HG03439 (cell line): ENCODE results near the gene ZNF433.
"Not testable (repeated sequence)": the region's sequence is repeated elsewhere in the genome, so short reads cannot be mapped to it uniquely, and the experiment has no call there.

ENCODE experiments used
- ATAC-seq: cut with Tn5 transposase; IDR thresholded peaks from one replicate; pipeline ENCODE4 v1.9.1; 2021; ENCODE audit warnings: mild to moderate bottlenecking, moderate library complexity; ENCODE audit not compliant: unreplicated experiment

The ZNF433 gene

GRCh38 chr19:11991921-11992320 lies 43.6 kb downstream of the ZNF433 start:
- ATAC-seq, result not testable (repeated sequence)

GRCh38 chr19:11989112-11989456 lies 46.4 kb downstream of the ZNF433 start:
- no peak for ATAC-seq

- ATAC-seq, result peak; percentile 62
Measured at GRCh38 chr19:11987405-11988281, 47.8 kb downstream of the ZNF433 start.

- ATAC-seq, result no peak
Measured at GRCh38 chr19:11986754-11987153, 48.7 kb downstream of the ZNF433 start.

- no peak for ATAC-seq
Measured at GRCh38 chr19:11984986-11985385, 50.5 kb downstream of the ZNF433 start.

GRCh38 chr19:11982526-11982925 lies 53.0 kb downstream of the ZNF433 start:
- ATAC-seq, result no peak

- no peak for ATAC-seq
Measured at GRCh38 chr19:11979527-11979926, 56.0 kb downstream of the ZNF433 start.

GRCh38 chr19:11978492-11979100 lies 56.9 kb downstream of the ZNF433 start:
- no peak for ATAC-seq

- no peak for ATAC-seq
Measured at GRCh38 chr19:11973019-11973810, 62.3 kb downstream of the ZNF433 start.

- ATAC-seq, result no peak
Measured at GRCh38 chr19:11971041-11971440, 64.4 kb downstream of the ZNF433 start.

- no peak for ATAC-seq
Measured at GRCh38 chr19:11970174-11970573, 65.3 kb downstream of the ZNF433 start.

GRCh38 chr19:11964858-11965645 lies 70.4 kb downstream of the ZNF433 start, which contains the start of gene ZNF763:
Gene ZNF763, plus strand, starts transcription at chr19:11965040. Its CDS starts 169 bp downstream, at chr19:11965209.
- peak; percentile 76 for ATAC-seq
